Measurements from ENCODE around the gene NUAK1.

Gene NUAK1

DNA sequence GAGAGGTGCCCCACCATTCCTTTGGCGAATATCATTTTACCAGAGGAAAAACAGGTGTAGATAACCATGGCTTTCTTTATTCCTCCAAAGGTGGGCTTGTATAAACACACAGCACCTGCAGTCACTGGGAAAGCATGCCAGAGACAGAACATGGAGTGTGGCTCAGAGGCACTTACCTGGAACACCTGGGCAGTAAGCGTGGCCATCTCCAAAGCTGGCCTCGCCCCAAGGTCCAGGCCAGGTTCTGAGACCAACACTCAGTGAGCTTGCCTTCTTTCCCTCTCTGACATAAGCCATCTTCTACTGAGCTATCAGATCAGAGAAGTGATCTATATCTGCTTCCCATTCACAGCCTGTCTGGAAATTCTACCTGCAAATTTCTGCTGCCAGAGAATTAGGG lies 70.5 kb downstream of the NUAK1 start:
- H3K36me3 ChIP-seq: no peaks in the 10 kb centered on the region

DNA sequence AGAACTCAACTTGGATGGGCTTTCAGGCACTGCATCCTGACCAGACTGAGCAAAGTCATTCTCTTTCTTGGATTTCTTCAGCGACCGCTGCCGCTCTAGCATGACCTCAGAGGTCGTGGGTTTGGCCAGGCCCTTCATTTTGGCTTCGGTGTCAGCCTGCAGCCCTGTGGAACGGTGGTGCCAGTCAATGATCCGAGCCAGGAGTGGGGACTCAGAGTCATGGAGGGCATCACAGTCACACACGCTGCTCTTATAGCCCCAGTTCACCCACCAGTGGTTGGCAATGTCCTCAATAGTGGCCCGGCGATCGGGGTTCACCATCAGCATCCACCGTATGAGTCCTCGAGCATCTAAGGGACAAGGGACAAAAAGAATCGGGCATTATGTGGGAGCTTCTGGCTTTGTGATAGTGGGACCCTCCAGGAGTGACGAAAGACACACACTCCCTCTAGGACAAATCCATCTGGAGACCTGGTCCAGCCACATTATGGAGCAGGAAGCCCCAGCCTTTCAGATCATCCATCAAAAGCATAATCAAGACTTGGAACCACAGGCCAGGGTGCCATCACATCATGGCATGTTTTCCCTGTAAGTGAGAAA lies 71.0 kb downstream of the NUAK1 start:
- no peaks in the 10 kb centered on the region for H3K36me3 ChIP-seq
- no peak overlapping the region for H3K4me3 ChIP-seq (ENCODE audit: low read depth, low read length)
- H3K27me3 ChIP-seq (ENCODE audit: insufficient read depth, low read depth, severe bottlenecking): no peaks in the 10 kb centered on the region
- TF ChIP-seq, protein P1, sequence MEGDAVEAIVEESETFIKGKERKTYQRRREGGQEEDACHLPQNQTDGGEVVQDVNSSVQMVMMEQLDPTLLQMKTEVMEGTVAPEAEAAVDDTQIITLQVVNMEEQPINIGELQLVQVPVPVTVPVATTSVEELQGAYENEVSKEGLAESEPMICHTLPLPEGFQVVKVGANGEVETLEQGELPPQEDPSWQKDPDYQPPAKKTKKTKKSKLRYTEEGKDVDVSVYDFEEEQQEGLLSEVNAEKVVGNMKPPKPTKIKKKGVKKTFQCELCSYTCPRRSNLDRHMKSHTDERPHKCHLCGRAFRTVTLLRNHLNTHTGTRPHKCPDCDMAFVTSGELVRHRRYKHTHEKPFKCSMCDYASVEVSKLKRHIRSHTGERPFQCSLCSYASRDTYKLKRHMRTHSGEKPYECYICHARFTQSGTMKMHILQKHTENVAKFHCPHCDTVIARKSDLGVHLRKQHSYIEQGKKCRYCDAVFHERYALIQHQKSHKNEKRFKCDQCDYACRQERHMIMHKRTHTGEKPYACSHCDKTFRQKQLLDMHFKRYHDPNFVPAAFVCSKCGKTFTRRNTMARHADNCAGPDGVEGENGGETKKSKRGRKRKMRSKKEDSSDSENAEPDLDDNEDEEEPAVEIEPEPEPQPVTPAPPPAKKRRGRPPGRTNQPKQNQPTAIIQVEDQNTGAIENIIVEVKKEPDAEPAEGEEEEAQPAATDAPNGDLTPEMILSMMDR (IDR thresholded peaks at IDR 0.05; ENCODE audit: low read depth, low read length): no peak
- no peak for DNase-seq
- H3K9me3 ChIP-seq (ENCODE audit: severe bottlenecking): no peaks in the 10 kb centered on the region
- no peak overlapping the region for H3K27ac ChIP-seq

More for the DNA sequence above, 70.5 kb downstream of the NUAK1 start:
- Histone ChIP-seq H3K4me3 (ENCODE audit: low read depth, low read length) (no peak overlapping the region), H3K27me3 (ENCODE audit: insufficient read depth, low read depth, severe bottlenecking) (no peaks in the 10 kb centered on the region), H3K27ac (no peak overlapping the region), H3K9me3 (ENCODE audit: severe bottlenecking) (no peaks in the 10 kb centered on the region)
- TF ChIP-seq, protein P1 (IDR thresholded peaks at IDR 0.05; ENCODE audit: low read depth, low read length): no peak
- DNase-seq: no peak

DNA sequence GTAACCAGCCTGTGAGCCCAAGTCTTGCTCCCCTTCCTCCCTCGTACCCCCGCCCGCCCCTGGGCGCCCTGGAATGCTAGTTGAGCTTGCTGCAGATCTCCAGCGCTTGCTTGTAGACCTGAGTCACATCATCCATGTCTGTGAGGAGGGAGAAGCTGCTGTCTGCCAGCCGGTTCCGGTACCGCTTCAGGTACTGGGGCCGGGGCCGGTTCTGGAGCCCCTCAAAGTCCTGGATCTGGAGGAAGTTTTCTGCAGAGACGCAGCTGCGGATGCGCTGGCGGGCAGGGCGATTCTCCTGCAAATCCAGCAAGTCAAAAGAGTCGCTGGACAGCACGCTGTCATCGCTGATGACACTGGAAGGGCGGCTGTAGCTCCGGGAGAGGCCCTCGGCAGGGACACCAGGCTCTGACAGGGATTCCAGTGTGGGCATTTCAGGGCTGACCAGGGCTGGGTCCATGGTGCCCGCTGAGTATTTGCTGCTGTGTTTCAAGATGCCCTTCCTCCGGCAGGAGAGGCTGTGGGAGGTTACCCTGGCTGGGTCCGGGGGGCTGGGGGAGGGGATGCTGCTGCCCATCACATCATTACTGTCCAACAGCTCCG lies 71.9 kb downstream of the NUAK1 start:
- Histone ChIP-seq H3K27me3 (ENCODE audit: insufficient read depth, low read depth, severe bottlenecking) (no peaks in the 10 kb centered on the region), H3K36me3 (no peaks in the 10 kb centered on the region), H3K9me3 (ENCODE audit: severe bottlenecking) (no peaks in the 10 kb centered on the region), H3K4me3 (ENCODE audit: low read depth, low read length) (no peak overlapping the region), H3K27ac (no peak overlapping the region)
- TF ChIP-seq, protein P1 (IDR thresholded peaks at IDR 0.05; ENCODE audit: low read depth, low read length): no peak
- DNase-seq: no peak

DNA sequence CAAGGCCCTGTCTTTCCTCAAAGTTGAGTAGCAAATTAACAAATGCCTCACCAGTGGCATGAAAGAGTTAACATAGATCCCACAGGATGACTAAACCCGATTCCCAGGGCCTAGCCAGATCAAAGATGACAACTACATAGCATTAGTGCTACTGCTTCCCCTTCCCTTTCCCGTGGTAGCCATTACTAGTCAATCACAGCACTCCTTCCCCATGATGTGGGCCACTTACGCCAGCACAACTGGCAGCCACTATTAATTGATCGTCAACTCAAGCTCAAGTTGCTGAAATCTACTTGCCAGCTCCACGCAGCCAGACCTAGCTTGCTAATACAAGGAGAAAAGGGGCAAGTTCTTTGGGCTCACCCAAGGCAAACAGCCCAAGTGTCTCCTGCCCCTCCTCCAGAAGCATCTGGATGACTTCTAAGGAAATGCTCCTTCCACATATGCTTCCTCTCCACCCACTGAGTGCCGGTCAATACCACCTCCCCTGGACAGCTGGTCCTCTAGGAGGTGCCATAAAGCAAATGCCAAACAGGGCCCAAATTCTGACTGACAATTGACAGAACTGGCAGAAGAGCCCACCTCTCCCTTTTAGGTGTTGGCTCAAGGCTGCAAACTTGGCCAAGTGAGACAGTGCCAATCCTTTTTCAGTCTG lies 72.6 kb downstream of the NUAK1 start:
- Histone ChIP-seq H3K9me3 (ENCODE audit: severe bottlenecking) (no peaks in the 10 kb centered on the region), H3K27ac (no peak overlapping the region), H3K27me3 (ENCODE audit: insufficient read depth, low read depth, severe bottlenecking) (no peaks in the 10 kb centered on the region), H3K36me3 (no peaks in the 10 kb centered on the region), H3K4me3 (ENCODE audit: low read depth, low read length) (no peak overlapping the region)
- no peak for DNase-seq
- TF ChIP-seq, protein P1 (IDR thresholded peaks at IDR 0.05; ENCODE audit: low read depth, low read length): no peak

DNA sequence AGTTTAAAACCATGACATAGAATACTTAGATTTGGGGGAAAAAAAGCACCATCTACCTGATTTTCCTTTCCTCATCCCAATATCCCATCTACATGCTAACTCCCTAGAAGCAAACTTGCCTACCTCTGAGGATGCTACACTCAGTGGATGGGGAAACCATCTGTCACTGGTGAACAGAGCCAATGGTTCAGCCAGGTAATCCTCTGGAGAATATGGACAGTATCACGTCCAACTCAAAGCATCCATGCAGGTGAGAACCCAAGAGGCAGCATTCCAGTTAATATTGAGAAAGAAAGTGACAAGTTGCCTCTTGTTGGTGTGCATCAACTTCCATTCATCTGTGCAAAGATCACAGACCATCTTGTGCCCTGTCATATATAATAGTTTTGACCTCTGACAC lies 73.2 kb downstream of the NUAK1 start:
- H3K9me3 ChIP-seq (ENCODE audit: severe bottlenecking): no peaks in the 10 kb centered on the region
- H3K4me3 ChIP-seq (ENCODE audit: low read depth, low read length): no peak overlapping the region
- no peaks in the 10 kb centered on the region for H3K27me3 ChIP-seq (ENCODE audit: insufficient read depth, low read depth, severe bottlenecking)
- no peak for DNase-seq
- TF ChIP-seq, protein P1 (IDR thresholded peaks at IDR 0.05; ENCODE audit: low read depth, low read length): no peak
- H3K27ac ChIP-seq: no peak overlapping the region
- no peaks in the 10 kb centered on the region for H3K36me3 ChIP-seq

Measured in WERI-Rb-1 (cell line).